Esophagus muscularis mucosa (tissue), 3 donors: Measurements from ENCODE around the gene FANCE.

Experiments used
- POLR2A ChIP-seq: fragments of 450-650 bp; IDR thresholded peaks from one replicate; pipeline ENCODE4 v1.6.1; 2017; ENCODE audit warnings: antibody characterized with exemption, moderate library complexity, mild to moderate bottlenecking, low read depth
- POLR2AphosphoS5 ChIP-seq, 2 donors: sonication (generic); formaldehyde crosslinking; IDR thresholded peaks; one replicate each; pipeline ENCODE4 v1.6.1; 2017; ENCODE audit warnings: antibody characterized with exemption in 2 of 2
- TF ChIP-seq, protein P1 (sequence below), 3 experiments: fragments of 200-600 bp in 2 of 3; fragments of 450-650 bp in 1 of 3; sonication (generic) in 2 of 3; IDR thresholded peaks; one replicate each; pipeline ENCODE4 v1.5.1; 2017 to 2019; ENCODE audit warnings: antibody characterized with exemption in 3 of 3, mild to moderate bottlenecking in 2 of 3, moderate library complexity in 1 of 3

DNA sequence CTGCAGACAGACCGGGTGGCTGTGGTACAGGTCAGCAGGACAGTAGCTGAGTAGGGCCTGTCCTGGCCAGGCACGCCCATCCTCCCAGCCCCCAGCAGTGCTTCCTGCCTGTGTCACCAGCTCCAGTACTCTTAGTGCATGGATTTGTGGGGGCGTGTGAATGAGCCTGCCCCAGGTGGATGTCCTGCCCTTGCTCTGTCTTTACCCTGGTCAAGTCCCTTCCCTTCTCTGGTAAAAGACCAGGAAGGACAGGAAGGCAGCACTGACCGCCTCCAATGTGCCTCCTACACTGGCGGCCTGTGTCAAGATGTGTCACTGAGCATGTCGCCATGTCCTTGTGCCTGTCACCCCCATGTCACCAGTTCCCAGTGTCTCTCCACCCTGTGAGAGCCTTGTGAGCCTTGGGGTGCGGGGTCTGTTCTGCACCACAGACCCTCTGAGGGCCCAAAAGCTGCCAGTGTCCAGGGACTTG is 32.8 kb downstream of the FANCE start:
- TF ChIP-seq, protein P1, sequence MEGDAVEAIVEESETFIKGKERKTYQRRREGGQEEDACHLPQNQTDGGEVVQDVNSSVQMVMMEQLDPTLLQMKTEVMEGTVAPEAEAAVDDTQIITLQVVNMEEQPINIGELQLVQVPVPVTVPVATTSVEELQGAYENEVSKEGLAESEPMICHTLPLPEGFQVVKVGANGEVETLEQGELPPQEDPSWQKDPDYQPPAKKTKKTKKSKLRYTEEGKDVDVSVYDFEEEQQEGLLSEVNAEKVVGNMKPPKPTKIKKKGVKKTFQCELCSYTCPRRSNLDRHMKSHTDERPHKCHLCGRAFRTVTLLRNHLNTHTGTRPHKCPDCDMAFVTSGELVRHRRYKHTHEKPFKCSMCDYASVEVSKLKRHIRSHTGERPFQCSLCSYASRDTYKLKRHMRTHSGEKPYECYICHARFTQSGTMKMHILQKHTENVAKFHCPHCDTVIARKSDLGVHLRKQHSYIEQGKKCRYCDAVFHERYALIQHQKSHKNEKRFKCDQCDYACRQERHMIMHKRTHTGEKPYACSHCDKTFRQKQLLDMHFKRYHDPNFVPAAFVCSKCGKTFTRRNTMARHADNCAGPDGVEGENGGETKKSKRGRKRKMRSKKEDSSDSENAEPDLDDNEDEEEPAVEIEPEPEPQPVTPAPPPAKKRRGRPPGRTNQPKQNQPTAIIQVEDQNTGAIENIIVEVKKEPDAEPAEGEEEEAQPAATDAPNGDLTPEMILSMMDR (IDR thresholded peaks at IDR 0.05): no peak
- no peak for TF ChIP-seq POLR2A
- no peak for TF ChIP-seq POLR2AphosphoS5 (IDR thresholded peaks at IDR 0.05)
